Activated T-cell treated with anti-CD3 and anti-CD28 coated beads, Interleukin-2, amount 50 U/mL, for 72 hours (primary cell): Measurements from ENCODE around the gene SLC17A1. TPM values are rescaled to one million over a fixed set of nuclear protein-coding genes. Genes with fewer than 3 reads are reported as not detected.
"Not testable (repeated sequence)": the region's sequence is repeated elsewhere in the genome, so short reads cannot be mapped to it uniquely, and the experiment has no call there.

Source experiments
- ATAC-seq, 2 donors: fragments of 150-1000 bp; cut with Tn5 transposase; replicated peaks in 1 of 2; 2 replicates each; pipeline ENCODE4 v1.10.0; 2021; ENCODE audit warnings: moderate library complexity in 2 of 2, mild to moderate bottlenecking in 1 of 2
- DNase-seq, 2 donors: peaks; one replicate each; pipeline ENCODE4 v3.0.0; 2021 to 2022; ENCODE audit warnings: mixed read lengths in 1 of 2
- H3K27ac Mint-ChIP-seq: one replicate; pipeline ENCODE4 v1.8.0; 2022; ENCODE audit warnings: mild to moderate bottlenecking, moderate library complexity, mixed read lengths
- H3K27me3 Mint-ChIP-seq: one replicate; pipeline ENCODE4 v1.8.0; 2022; ENCODE audit warnings: low read depth, mixed read lengths
- H3K36me3 Mint-ChIP-seq, 2 donors: one replicate each; pipeline ENCODE4 v1.8.0; 2022; ENCODE audit warnings: mixed read lengths in 2 of 2, mild to moderate bottlenecking in 1 of 2; ENCODE audit not compliant: insufficient read depth in 2 of 2
- H3K4me1 Mint-ChIP-seq: one replicate; pipeline ENCODE4 v1.8.0; 2022; ENCODE audit warnings: low read depth, mixed read lengths
- H3K4me3 Mint-ChIP-seq, 2 donors: one replicate each; pipeline ENCODE4 v1.8.0; 2022; ENCODE audit warnings: mild to moderate bottlenecking in 2 of 2, mixed read lengths in 2 of 2, moderate library complexity in 2 of 2
- H3K9me3 Mint-ChIP-seq, 2 donors: one replicate each; pipeline ENCODE4 v1.8.0; 2022; ENCODE audit warnings: mixed read lengths in 2 of 2
- total RNA-seq, 2 donors: library from RNA; stranded (reverse); gene quantifications; one replicate each; pipeline ENCODE4 v1.2.3, GENCODE V29; 2022

SLC17A1 gene
- total RNA-seq, 2 donors from 2014 or later: 0.29 TPM; not detected in 1

GRCh38 chr6:25774120-25774715, 57.6 kb downstream of the SLC17A1 start:
- peaks cover 25% of the 10 kb centered on the region for H3K4me1 Mint-ChIP-seq
- DNase-seq (no peak), ATAC-seq (no peak)
- no peaks in the 10 kb centered on the region for H3K9me3 Mint-ChIP-seq
- no peak overlapping the region for H3K4me3 Mint-ChIP-seq
- H3K27ac Mint-ChIP-seq: no peak overlapping the region
- peaks cover 0 to 2% of the 10 kb centered on the region in 2 donors for H3K36me3 Mint-ChIP-seq
- peaks cover 22% of the 10 kb centered on the region for H3K27me3 Mint-ChIP-seq

GRCh38 chr6:25769983-25770382, 61.9 kb downstream of the SLC17A1 start:
- H3K9me3 Mint-ChIP-seq: no peaks in the 10 kb centered on the region
- no peak for ATAC-seq
- no peak overlapping the region for H3K27ac Mint-ChIP-seq
- no peaks in the 10 kb centered on the region for H3K4me1 Mint-ChIP-seq
- peaks cover 44% of the 10 kb centered on the region for H3K27me3 Mint-ChIP-seq
- DNase-seq: no peak
- no peak overlapping the region for H3K4me3 Mint-ChIP-seq
- H3K36me3 Mint-ChIP-seq: no peaks in the 10 kb centered on the region

- H3K4me3 Mint-ChIP-seq: no peak overlapping the region
- no peaks in the 10 kb centered on the region for H3K4me1 Mint-ChIP-seq
- DNase-seq (no peak), ATAC-seq (no peak)
- peaks cover 37% of the 10 kb centered on the region for H3K27me3 Mint-ChIP-seq
- H3K36me3 Mint-ChIP-seq: no peaks in the 10 kb centered on the region
- no peak overlapping the region for H3K27ac Mint-ChIP-seq
- no peaks in the 10 kb centered on the region for H3K9me3 Mint-ChIP-seq
These were observed 63.3 kb downstream of the SLC17A1 start for GRCh38 chr6:25768566-25768965.

- no peak for DNase-seq
- H3K27ac Mint-ChIP-seq: no peak overlapping the region
- no peaks in the 10 kb centered on the region for H3K9me3 Mint-ChIP-seq
- no peak overlapping the region for H3K4me3 Mint-ChIP-seq
- ATAC-seq: no peak
- H3K27me3 Mint-ChIP-seq: peaks cover 33% of the 10 kb centered on the region
- no peaks in the 10 kb centered on the region for H3K4me1 Mint-ChIP-seq
- no peaks in the 10 kb centered on the region for H3K36me3 Mint-ChIP-seq
These were observed 67.2 kb downstream of the SLC17A1 start for GRCh38 chr6:25764611-25765010.

DNA sequence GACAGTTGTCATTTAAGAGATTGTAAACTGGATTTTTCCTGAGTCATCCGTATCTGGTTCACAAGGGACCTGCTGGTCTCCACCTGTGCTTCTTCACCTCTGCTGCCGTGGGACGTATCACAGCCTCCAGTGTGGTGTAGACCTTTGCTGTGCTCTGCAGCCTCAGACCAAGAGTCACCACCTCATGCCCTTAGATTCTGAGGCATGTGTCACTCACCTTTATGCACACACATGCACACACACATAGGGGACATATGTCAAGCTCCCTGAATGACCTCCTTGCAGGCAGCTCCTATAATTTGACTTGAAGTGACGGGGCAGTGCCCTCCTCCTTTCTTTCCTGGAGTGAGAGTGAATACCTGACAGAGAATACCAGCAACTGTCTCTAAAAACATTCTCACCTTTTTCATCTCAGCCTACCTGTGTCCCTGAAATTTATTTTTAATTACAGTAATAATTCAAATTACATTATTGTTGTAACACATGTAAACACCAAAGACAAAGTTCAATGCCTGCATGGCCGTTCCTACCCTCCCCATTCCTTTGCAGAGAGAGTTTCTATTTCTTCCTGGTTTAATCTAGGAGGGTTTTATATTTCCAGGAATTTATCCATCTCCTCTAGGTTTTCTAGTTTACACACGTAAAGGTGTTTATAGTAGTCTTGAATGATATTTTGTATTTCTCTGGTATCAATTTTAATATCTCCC, 73.8 kb downstream of the SLC17A1 start:
- H3K9me3 Mint-ChIP-seq: no peaks in the 10 kb centered on the region
- H3K27me3 Mint-ChIP-seq: peaks cover 48% of the 10 kb centered on the region
- H3K36me3 Mint-ChIP-seq: no peaks in the 10 kb centered on the region
- no peak overlapping the region for H3K4me3 Mint-ChIP-seq
- no peak overlapping the region for H3K27ac Mint-ChIP-seq
- no peaks in the 10 kb centered on the region for H3K4me1 Mint-ChIP-seq
- ATAC-seq: no peak
- DNase-seq: no peak

- ATAC-seq: no peak
- Mint-ChIP-seq H3K9me3 (no peaks in the 10 kb centered on the region), H3K27ac (no peak overlapping the region), H3K27me3 (peaks cover 43% of the 10 kb centered on the region), H3K4me3 (no peak overlapping the region), H3K36me3 (no peaks in the 10 kb centered on the region), H3K4me1 (no peaks in the 10 kb centered on the region)
- DNase-seq: no peak
These were observed 75.2 kb downstream of the SLC17A1 start for GRCh38 chr6:25756382-25757363.

DNA sequence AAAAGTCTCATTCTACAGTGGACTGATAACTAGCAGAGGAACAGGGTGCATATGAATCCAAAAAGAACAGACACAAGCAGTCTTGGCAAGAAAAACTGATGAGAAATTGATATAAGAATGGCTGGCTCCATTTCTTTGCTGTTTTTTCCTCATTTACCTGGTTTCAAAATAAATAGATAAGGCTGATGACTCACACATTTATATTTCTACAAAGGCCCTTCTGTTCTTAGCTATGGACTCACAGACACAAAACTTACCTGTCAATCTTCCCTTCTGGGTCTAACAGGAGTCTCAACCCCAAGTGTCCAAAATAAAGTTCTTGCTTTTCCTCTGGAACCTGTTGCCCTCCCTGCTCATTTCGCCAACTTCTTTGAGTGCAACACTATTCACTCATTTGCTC, 76.4 kb downstream of the SLC17A1 start:
- ATAC-seq (no peak), DNase-seq (no peak)
- H3K4me3 Mint-ChIP-seq: no peak overlapping the region
- H3K4me1 Mint-ChIP-seq: no peaks in the 10 kb centered on the region
- H3K9me3 Mint-ChIP-seq: no peaks in the 10 kb centered on the region
- peaks cover 43% of the 10 kb centered on the region for H3K27me3 Mint-ChIP-seq
- H3K27ac Mint-ChIP-seq: no peak overlapping the region
- no peaks in the 10 kb centered on the region for H3K36me3 Mint-ChIP-seq

GRCh38 chr6:25754535-25754934, 77.3 kb downstream of the SLC17A1 start, which contains the start of gene SLC17A4:
TSS of gene SLC17A4 (plus strand) at chr6:25754742. CDS start at chr6:25761963, 7,221 bp downstream.
- H3K4me1 Mint-ChIP-seq: no peaks in the 10 kb centered on the region
- ATAC-seq (no peak), DNase-seq (no peak)
- no peak within 1 kb of the TSS for H3K27ac Mint-ChIP-seq
- H3K9me3 Mint-ChIP-seq: no peaks in the 10 kb centered on the region
- H3K36me3 Mint-ChIP-seq: no peaks in the 10 kb centered on the region
- H3K4me3 Mint-ChIP-seq: no peak within 1 kb of the TSS
- H3K27me3 Mint-ChIP-seq: peaks cover 42% of the 10 kb centered on the region

DNA sequence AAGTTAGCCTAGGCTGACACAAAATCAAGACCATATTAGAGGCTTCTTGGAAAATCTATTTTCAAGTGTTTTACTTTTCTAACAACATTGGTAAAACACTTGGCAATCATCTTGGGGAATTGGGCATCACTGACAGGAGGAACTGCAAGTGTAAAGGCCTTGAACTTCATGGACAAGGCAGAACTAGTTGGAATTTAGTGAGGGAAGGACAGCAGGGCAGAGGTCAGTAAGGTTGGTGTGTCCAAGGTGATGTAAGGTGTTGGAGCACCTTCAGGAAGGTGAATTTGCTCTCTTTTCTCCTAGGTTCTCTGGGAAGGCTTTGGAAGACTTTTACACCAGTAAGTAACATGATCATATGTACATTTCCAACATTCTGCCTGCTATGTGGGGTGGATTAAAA, 78.8 kb downstream of the SLC17A1 start:
- DNase-seq (no peak), ATAC-seq (no peak)
- Mint-ChIP-seq H3K27me3 (peaks cover 29% of the 10 kb centered on the region), H3K4me1 (no peaks in the 10 kb centered on the region), H3K4me3 (no peak overlapping the region), H3K27ac (no peak overlapping the region), H3K36me3 (no peaks in the 10 kb centered on the region), H3K9me3 (no peaks in the 10 kb centered on the region)

DNA sequence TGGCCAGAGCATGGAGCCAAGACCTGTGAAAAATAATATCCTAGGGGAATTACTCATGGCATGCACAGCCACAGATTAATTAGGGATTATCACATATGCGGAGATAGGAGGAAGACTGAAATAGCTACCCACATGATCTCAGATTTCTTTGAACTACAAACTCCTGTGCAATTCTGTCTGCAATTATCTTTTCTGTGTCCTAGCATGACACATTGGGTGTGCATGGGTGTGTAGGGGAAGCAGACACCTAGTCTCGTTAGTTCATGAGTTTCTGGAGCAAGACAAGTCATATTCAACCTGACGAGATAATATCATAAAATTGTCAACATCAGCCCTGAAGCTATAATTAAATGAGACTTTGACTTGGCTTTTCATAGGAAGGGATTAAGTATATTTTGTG, 80.9 kb downstream of the SLC17A1 start:
- H3K27me3 Mint-ChIP-seq: peaks cover 14% of the 10 kb centered on the region
- no peak for ATAC-seq

DNA sequence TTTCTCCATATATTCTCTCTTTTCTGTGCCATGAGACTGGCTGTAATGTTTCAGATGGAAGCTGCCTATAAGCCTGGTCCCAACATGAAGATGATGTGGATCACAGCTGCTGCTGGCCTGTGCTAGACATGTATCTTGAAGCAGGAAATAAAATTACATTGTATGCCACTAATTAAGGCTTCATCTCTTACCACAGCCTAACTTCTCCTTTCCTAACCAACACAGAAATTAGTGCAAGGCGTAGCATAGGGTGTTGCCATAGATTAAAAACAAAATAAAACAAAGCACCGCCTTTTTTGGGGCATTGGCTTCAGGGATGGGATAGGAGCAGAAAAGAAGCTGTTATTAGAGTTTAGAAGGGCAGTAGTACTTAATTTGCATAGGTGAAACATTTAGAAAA, 82.0 kb downstream of the SLC17A1 start:
- Mint-ChIP-seq H3K9me3 (no peaks in the 10 kb centered on the region), H3K4me3 (no peak overlapping the region), H3K4me1 (no peaks in the 10 kb centered on the region), H3K36me3 (no peaks in the 10 kb centered on the region), H3K27ac (no peak overlapping the region), H3K27me3 (peaks cover 13% of the 10 kb centered on the region)
- no peak for ATAC-seq
- no peak for DNase-seq

More for the DNA sequence above, 80.9 kb downstream of the SLC17A1 start:
- DNase-seq: no peak
- H3K36me3 Mint-ChIP-seq: no peaks in the 10 kb centered on the region
- H3K9me3 Mint-ChIP-seq: no peaks in the 10 kb centered on the region
- no peak overlapping the region for H3K27ac Mint-ChIP-seq
- H3K4me3 Mint-ChIP-seq: no peak overlapping the region
- H3K4me1 Mint-ChIP-seq: no peaks in the 10 kb centered on the region

DNA sequence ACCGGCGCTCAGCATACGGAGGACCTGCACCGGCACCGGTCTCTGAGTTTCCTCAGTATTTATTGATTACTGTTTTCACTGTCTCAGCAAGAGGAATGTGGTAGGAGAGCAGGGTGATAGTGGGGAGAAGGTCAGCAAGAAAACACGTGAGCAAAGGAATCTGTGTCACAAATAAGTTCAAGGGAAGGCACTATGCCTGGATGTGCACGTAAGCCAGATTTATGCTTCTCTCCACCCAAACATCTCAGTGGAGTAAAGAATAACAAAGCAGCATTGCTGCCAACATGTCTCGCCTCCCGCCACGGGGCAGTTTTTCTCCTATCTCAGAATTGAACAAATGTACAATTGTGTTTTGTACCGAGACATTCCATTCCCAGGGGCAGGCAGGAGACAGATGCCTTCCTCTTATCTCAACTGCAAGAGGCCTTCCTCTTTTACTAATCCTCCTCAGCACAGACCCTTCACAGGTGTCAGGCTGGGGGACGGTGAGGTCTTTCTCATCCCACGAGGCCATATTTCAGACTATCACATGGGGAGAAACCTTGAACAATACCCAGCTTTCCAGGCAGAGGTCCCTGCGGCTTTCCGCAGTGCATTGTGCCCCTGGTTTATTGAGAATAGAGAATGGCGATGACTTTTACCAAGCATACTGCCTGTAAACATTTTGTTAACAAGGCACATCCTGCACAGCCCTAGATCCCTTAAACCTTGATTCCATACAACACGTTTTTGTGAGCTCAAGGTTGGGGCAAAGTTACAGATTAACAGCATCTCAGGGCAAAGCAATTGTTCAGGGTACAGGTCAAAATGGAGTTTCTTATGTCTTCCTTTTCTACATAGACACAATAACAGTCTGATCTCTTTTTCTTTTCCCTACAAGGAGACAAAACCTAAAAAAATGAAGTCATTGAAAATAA, 83.0 kb downstream of the SLC17A1 start:
- not testable (repeated sequence) for H3K27ac Mint-ChIP-seq, H3K27me3 Mint-ChIP-seq, H3K36me3 Mint-ChIP-seq, DNase-seq, H3K4me3 Mint-ChIP-seq, H3K4me1 Mint-ChIP-seq, H3K9me3 Mint-ChIP-seq, ATAC-seq
